GM12878 (cell line): Measurements from ENCODE around the gene CYS1. TPM values are rescaled to one million over a fixed set of nuclear protein-coding genes. Genes with fewer than 3 reads are reported as not detected.
A peak's percentile ranks its signal among the peaks of the same experiment; 100 is the strongest.

ENCODE experiments used
- ATAC-seq: fragments of 200-7000 bp; cut with Tn5 transposase; 3 replicates; pipeline ENCODE4 v1.9.1; 2020; ENCODE audit warnings: mild to moderate bottlenecking, moderate library complexity
- BruUV-seq: library from RNA; stranded (reverse); fragments of 400-500 nt; replicated peaks from 2 replicates; lab custom pipeline; 2021; lab: Mats Ljungman, UMichigan
- CTCF ChIA-PET: fragments of 300-600 bp; sonication (Branson Sonifier 250); formaldehyde crosslinking; extraction: SDS; loops from one replicate; lab custom pipeline; 2021; ENCODE audit warnings: inconsistent platforms; lab: Yijun Ruan, JAX
- POLR2A ChIA-PET: fragments of 350-600 bp; formaldehyde crosslinking; extraction: SDS; loops from one replicate; lab custom pipeline; 2021; ENCODE audit warnings: inconsistent platforms; lab: Charles Lee
- RAD21 ChIA-PET: fragments of 300-600 bp; sonication (Branson Sonifier 250); formaldehyde crosslinking; loops from one replicate; lab custom pipeline; 2023; ENCODE audit warnings: antibody characterized with exemption; ENCODE audit not compliant: unreplicated experiment; lab: Charles Lee
- SMC1A ChIA-PET: fragments of 300-600 bp; sonication (Branson Sonifier 250); formaldehyde crosslinking; loops from one replicate; lab custom pipeline; 2023; ENCODE audit not compliant: unreplicated experiment, uncharacterized antibody; lab: Charles Lee
- DNase-seq: peaks from one replicate; pipeline ENCODE4 v3.0.0-alpha.2; 2011; ENCODE audit warnings: low read depth, low spot score
- FAIRE-seq: peaks from 3 replicates; lab custom pipeline; 2011; peaks lifted over from hg19 to GRCh38; lab: Jason Lieb, UNC
- H2AFZ ChIP-seq: 2 replicates; pipeline ENCODE4 v1.6.0; 2011; ENCODE audit warnings: low read depth, low read length, control low read depth; ENCODE audit not compliant: control insufficient read depth
- H3K27ac ChIP-seq: 2 replicates; pipeline ENCODE4 v1.5.1; 2011; ENCODE audit warnings: control low read depth; ENCODE audit not compliant: control insufficient read depth, insufficient read depth
- H3K27me3 ChIP-seq, 2 experiments: replicated peaks in 1 of 2; 2 replicates each; pipeline versions ENCODE4 v1.6.0 to v1.6.1; 2011; ENCODE audit warnings: low read length in 1 of 2; ENCODE audit not compliant: control insufficient read depth in 2 of 2, insufficient read depth in 2 of 2
- H3K36me3 ChIP-seq, 2 experiments: 2 replicates each; pipeline ENCODE4 v1.5.1; 2011; ENCODE audit warnings: low read length in 1 of 2; ENCODE audit not compliant: control insufficient read depth in 2 of 2, insufficient read depth in 2 of 2
- H3K4me1 ChIP-seq: 2 replicates; pipeline ENCODE4 v1.6.1; 2011; ENCODE audit warnings: mild to moderate bottlenecking, low read length, moderate library complexity, mixed read lengths; ENCODE audit not compliant: control insufficient read depth, insufficient read depth
- H3K4me2 ChIP-seq: 2 replicates; pipeline ENCODE4 v1.6.0; 2011; ENCODE audit warnings: control low read depth; ENCODE audit not compliant: control insufficient read depth, insufficient read depth
- H3K4me3 ChIP-seq: fragments of 200-600 bp; sonication (generic); 2 replicates; pipeline ENCODE4 v1.5.1; 2016
- H3K79me2 ChIP-seq: 2 replicates; pipeline ENCODE4 v1.6.0; 2011; ENCODE audit warnings: low read length; ENCODE audit not compliant: control insufficient read depth, insufficient read depth
- H3K9ac ChIP-seq: 2 replicates; pipeline ENCODE4 v1.8.0; 2011; ENCODE audit warnings: low read length, control low read depth, mixed read lengths; ENCODE audit not compliant: control insufficient read depth, insufficient read depth
- H3K9me3 ChIP-seq: replicated peaks from 3 replicates; pipeline ENCODE4 v1.5.1; 2011; ENCODE audit warnings: mild to moderate bottlenecking, low read length; ENCODE audit not compliant: control insufficient read depth, insufficient read depth
- H4K20me1 ChIP-seq: 2 replicates; pipeline ENCODE4 v1.6.0; 2011; ENCODE audit not compliant: control insufficient read depth, insufficient read depth
- BACH1 ChIP-seq: fragments of 450-650 bp; IDR thresholded peaks from 2 replicates; pipeline ENCODE4 v1.6.1; 2017; ENCODE audit warnings: mild to moderate bottlenecking, borderline replicate concordance
- BHLHE40 ChIP-seq, 2 experiments: fragments of 450-650 bp in 1 of 2; IDR thresholded peaks; 2 replicates each; pipeline ENCODE4 v1.6.1; 2011 to 2017; ENCODE audit warnings: low read depth in 2 of 2, borderline replicate concordance in 1 of 2, improper control_type of control experiment in 1 of 2, low read length in 1 of 2, mild to moderate bottlenecking in 1 of 2
- BMI1 ChIP-seq: fragments of 450-650 bp; IDR thresholded peaks from 2 replicates; pipeline ENCODE4 v1.6.1; 2016; ENCODE audit warnings: mild to moderate bottlenecking, moderate library complexity, borderline replicate concordance
- CEBPB ChIP-seq, 2 experiments: fragments of 150-350 bp in 1 of 2; IDR thresholded peaks; 2 replicates each; pipeline ENCODE4 v1.6.1; 2012 to 2014; ENCODE audit warnings: low read depth in 2 of 2, low read length in 2 of 2, borderline replicate concordance in 1 of 2, inconsistent platforms in 1 of 2
- EP300 ChIP-seq, 2 experiments: fragments of 150-350 bp in 1 of 2; IDR thresholded peaks; 2 replicates each; pipeline ENCODE4 v1.6.1; 2011 to 2012; ENCODE audit warnings: low read depth in 2 of 2, low read length in 2 of 2, borderline replicate concordance in 1 of 2, improper control_type of control experiment in 1 of 2, inconsistent platforms in 1 of 2; ENCODE audit not compliant: control insufficient read depth in 1 of 2
- GATAD2B ChIP-seq: fragments of 450-650 bp; conservative IDR thresholded peaks from 2 replicates; pipeline ENCODE4 v1.6.1; 2017; ENCODE audit warnings: low read depth, mild to moderate bottlenecking, moderate library complexity
- IKZF2 ChIP-seq, 2 experiments: fragments of 450-650 bp; IDR thresholded peaks; 2 replicates each; pipeline ENCODE4 v1.6.1; 2017; ENCODE audit warnings: mild to moderate bottlenecking in 2 of 2, moderate library complexity in 2 of 2
- KDM1A ChIP-seq: fragments of 200-600 bp; sonication (generic); IDR thresholded peaks from 2 replicates; pipeline ENCODE4 v1.6.1; 2016; ENCODE audit warnings: borderline replicate concordance
- LARP7 ChIP-seq: fragments of 450-650 bp; IDR thresholded peaks from 2 replicates; pipeline ENCODE4 v1.6.1; 2017; ENCODE audit warnings: mild to moderate bottlenecking
- NFYB ChIP-seq: IDR thresholded peaks from 2 replicates; pipeline ENCODE4 v1.6.1; 2011; ENCODE audit warnings: low read depth, mild to moderate bottlenecking, low read length, improper control_type of control experiment, moderate library complexity; ENCODE audit not compliant: insufficient read depth
- NR2F1 ChIP-seq: fragments of 450-650 bp; conservative IDR thresholded peaks from 2 replicates; pipeline ENCODE4 v1.6.1; 2017; ENCODE audit warnings: mild to moderate bottlenecking
- NRF1 ChIP-seq: conservative IDR thresholded peaks from 2 replicates; pipeline ENCODE4 v1.6.1; 2011; ENCODE audit warnings: mild to moderate bottlenecking, low read depth, low read length, improper control_type of control experiment
- PAX5 ChIP-seq: IDR thresholded peaks from 2 replicates; pipeline ENCODE4 v1.6.1; 2011; ENCODE audit warnings: low read depth, low read length, borderline replicate concordance
- RBBP5 ChIP-seq: fragments of 200-600 bp; sonication (generic); conservative IDR thresholded peaks from 2 replicates; pipeline ENCODE4 v1.6.1; 2016
- RELA ChIP-seq: fragments of 450-650 bp; IDR thresholded peaks from 2 replicates; pipeline ENCODE4 v1.8.0; 2014; ENCODE audit warnings: borderline replicate concordance; ENCODE audit not compliant: partially characterized antibody
- RUNX3 ChIP-seq: IDR thresholded peaks from 2 replicates; pipeline ENCODE4 v1.6.1; 2012; ENCODE audit warnings: low read length, inconsistent platforms
- TAF1 ChIP-seq: IDR thresholded peaks from 2 replicates; pipeline ENCODE4 v1.6.1; 2011; ENCODE audit warnings: mild to moderate bottlenecking, low read depth, low read length, borderline replicate concordance
- ZNF622 ChIP-seq: fragments of 450-650 bp; IDR thresholded peaks from 2 replicates; pipeline ENCODE4 v1.6.1; 2017; ENCODE audit warnings: mild to moderate bottlenecking, inconsistent platforms
- WGBS: methylation state at CpG from one replicate; pipeline ENCODE4 v1.1.6; 2016; ENCODE audit warnings: low lambda C conversion rate; ENCODE audit not compliant: insufficient replicate concordance, insufficient coverage; ENCODE audit errors: missing lambda C conversion rate; 5-methylcytosine and 5-hydroxymethylcytosine counted together
- in situ Hi-C: fragments of 300-500 bp; cut with MboI; formaldehyde crosslinking; loops from 9 replicates; pipeline ENCODE4 v1.14.3; 2018; ENCODE audit warnings: mixed read lengths
- intact Hi-C: fragments of 100-400 bp; cut with micrococcal nuclease; formaldehyde crosslinking; loops from one replicate; pipeline ENCODE4 v1.14.2; 2022; ENCODE audit not compliant: unreplicated experiment
- polyA plus RNA-seq, 11 experiments: library from polyadenylated mRNA; depleted of rRNA in 4 of 11; unstranded in 6 of 11; stranded (reverse) in 5 of 11; fragments of >200 nt; fragmentation: Nextera tagmentation in 4 of 11; fragmentation: Illumina TruSeq in 1 of 11; extraction: Ambion mirVana in 4 of 11; extraction: Trizol in 1 of 11; gene quantifications; 1 replicate in 1 of 11; 2 replicates in 10 of 11; pipeline versions ENCODE4 v1.2.1 to v1.2.3, GENCODE V29; 2011 to 2016; ENCODE audit warnings: inconsistent platforms in 2 of 11, missing spikeins in 2 of 11, low read depth in 1 of 11
- total RNA-seq, 4 experiments: library from RNA; depleted of rRNA in 3 of 4; stranded (reverse); fragments of >200 nt in 3 of 4; fragmentation: Illumina TruSeq in 1 of 4; extraction: Trizol in 1 of 4; gene quantifications; 2 replicates each; pipeline versions ENCODE4 v1.2.1 to v1.2.3, GENCODE V29; 2013 to 2021
- TF ChIP-seq, protein P1 (sequence below): fragments of 450-650 bp; IDR thresholded peaks from 2 replicates; pipeline ENCODE4 v1.6.1; 2017; ENCODE audit warnings: borderline replicate concordance
- TF ChIP-seq, protein P2 (sequence below): fragments of 450-650 bp; IDR thresholded peaks from 2 replicates; pipeline ENCODE4 v1.6.1; 2017; ENCODE audit warnings: mild to moderate bottlenecking, moderate library complexity

CYS1 gene
- total and polyA plus RNA-seq, 10 of the 15 experiments (the other 5 are each of a cell fraction or from before 2014, with no cell fraction given): 0.35 to 6.4 (median 2.5) TPM

DNA sequence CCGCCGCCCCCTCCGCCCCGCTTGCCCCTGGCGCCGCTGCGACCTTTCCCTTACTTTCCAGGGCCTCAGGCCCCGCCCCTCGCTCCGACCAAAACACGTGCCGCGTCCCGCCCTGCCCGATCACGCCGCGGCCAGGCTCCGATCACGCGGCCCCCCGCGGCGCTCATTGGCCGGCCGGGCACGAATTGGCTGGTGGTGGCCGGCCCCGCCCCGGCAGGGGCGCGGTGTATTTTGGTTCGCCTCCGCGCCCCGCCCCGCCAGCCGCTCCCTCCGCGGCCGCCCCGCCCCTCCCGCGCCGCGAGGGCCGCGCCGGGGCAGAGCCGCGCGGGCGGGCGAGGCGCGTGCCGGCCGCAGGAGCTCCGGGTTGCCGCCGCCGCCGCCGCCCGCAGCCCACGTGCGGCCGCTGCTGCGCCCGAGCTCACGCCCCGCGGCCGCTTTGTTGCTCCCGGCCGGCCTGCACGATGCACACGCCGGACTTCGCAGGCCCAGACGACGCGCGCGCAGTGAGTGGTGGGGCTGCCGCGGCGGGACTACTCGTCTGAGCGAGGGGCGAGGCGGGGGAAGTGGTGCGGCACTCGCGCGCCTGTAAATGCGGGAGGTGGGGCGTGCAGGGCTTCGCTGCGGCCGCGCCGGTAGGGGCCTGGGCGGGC is 36.8 kb downstream of the CYS1 start, which contains the start of gene KLF11:
TSS of gene KLF11 (plus strand) at position 295 of the 650 bp plus-strand sequence. CDS start at position 462, 167 bp downstream.
- RAD21 ChIA-PET: no interaction called here
- H3K4me3 ChIP-seq: 0 out of 2 replicates have a peak within 1 kb of the TSS, but pooled peaks have one; percentile 4
- SMC1A ChIA-PET: no interaction called here
- peak within 1 kb of the TSS; percentile 71; the same call in 1 of the 2 replicates for H3K4me2 ChIP-seq
- DNase-seq: no peak
- no peaks in the 10 kb centered on the region for H4K20me1 ChIP-seq
- H3K79me2 ChIP-seq: no peaks in the 10 kb centered on the region
- 5% methylated on average over 27 of the region's 104 CpGs for whole genome bisulfite sequencing
- peak; percentile 88 for ATAC-seq
- BruUV-seq: no TSS peak
- no peak within 1 kb of the TSS; the same call in 1 of the 2 replicates for H3K9ac ChIP-seq
- no peaks in the 10 kb centered on the region for H3K36me3 ChIP-seq
- in situ Hi-C loops (no loop called here), intact Hi-C loops (no loop called here)
- H3K27me3 ChIP-seq: peaks cover 0 to 4% of the 10 kb centered on the region in 2 experiments; a peak in 1 of 4 replicates
- no peak for FAIRE-seq
- peak within 1 kb of the TSS; percentile 65 for H2AFZ ChIP-seq
- POLR2A ChIA-PET: no interaction called here
- peaks cover 2% of the 10 kb centered on the region; the same call in 1 of the 3 replicates for H3K9me3 ChIP-seq
- no peaks in the 10 kb centered on the region for H3K4me1 ChIP-seq
- H3K27ac ChIP-seq: no peak within 1 kb of the TSS
- CTCF ChIA-PET: interaction anchor here (1.4 to 1.5 kb wide), 2 partner anchors 10 to 59 kb away, joined by 3 to 4 read pairs; no protein-coding TSS in a partner anchor
- TF ChIP-seq BMI1: no peak
- TF ChIP-seq, protein P1, sequence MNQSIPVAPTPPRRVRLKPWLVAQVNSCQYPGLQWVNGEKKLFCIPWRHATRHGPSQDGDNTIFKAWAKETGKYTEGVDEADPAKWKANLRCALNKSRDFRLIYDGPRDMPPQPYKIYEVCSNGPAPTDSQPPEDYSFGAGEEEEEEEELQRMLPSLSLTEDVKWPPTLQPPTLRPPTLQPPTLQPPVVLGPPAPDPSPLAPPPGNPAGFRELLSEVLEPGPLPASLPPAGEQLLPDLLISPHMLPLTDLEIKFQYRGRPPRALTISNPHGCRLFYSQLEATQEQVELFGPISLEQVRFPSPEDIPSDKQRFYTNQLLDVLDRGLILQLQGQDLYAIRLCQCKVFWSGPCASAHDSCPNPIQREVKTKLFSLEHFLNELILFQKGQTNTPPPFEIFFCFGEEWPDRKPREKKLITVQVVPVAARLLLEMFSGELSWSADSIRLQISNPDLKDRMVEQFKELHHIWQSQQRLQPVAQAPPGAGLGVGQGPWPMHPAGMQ: no peak
- TF ChIP-seq NFYB: peak; percentile 86
- TF ChIP-seq, protein P2, sequence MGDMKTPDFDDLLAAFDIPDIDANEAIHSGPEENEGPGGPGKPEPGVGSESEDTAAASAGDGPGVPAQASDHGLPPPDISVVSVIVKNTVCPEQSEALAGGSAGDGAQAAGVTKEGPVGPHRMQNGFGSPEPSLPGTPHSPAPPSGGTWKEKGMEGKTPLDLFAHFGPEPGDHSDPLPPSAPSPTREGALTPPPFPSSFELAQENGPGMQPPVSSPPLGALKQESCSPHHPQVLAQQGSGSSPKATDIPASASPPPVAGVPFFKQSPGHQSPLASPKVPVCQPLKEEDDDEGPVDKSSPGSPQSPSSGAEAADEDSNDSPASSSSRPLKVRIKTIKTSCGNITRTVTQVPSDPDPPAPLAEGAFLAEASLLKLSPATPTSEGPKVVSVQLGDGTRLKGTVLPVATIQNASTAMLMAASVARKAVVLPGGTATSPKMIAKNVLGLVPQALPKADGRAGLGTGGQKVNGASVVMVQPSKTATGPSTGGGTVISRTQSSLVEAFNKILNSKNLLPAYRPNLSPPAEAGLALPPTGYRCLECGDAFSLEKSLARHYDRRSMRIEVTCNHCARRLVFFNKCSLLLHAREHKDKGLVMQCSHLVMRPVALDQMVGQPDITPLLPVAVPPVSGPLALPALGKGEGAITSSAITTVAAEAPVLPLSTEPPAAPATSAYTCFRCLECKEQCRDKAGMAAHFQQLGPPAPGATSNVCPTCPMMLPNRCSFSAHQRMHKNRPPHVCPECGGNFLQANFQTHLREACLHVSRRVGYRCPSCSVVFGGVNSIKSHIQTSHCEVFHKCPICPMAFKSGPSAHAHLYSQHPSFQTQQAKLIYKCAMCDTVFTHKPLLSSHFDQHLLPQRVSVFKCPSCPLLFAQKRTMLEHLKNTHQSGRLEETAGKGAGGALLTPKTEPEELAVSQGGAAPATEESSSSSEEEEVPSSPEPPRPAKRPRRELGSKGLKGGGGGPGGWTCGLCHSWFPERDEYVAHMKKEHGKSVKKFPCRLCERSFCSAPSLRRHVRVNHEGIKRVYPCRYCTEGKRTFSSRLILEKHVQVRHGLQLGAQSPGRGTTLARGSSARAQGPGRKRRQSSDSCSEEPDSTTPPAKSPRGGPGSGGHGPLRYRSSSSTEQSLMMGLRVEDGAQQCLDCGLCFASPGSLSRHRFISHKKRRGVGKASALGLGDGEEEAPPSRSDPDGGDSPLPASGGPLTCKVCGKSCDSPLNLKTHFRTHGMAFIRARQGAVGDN: 0 out of 2 replicates have a peak, but pooled peaks have one; percentile 54
- TF ChIP-seq RELA: no peak
- TF ChIP-seq IKZF2 (IDR thresholded peaks at IDR 0.05): no peak
- no peak for TF ChIP-seq NRF1
- peak; percentile 85 for TF ChIP-seq LARP7
- no peak for TF ChIP-seq RBBP5
- TF ChIP-seq BHLHE40 (IDR thresholded peaks at IDR 0.05; ENCODE audit: borderline replicate concordance in 1 of 2, low read depth in 2 of 2, low read length in 1 of 2): peak; percentile 83 to 95
- TF ChIP-seq GATAD2B: peak; percentile 52; the same call in 1 of the 2 replicates
- TF ChIP-seq ZNF622: no peak
- no peak for TF ChIP-seq KDM1A
- no peak for TF ChIP-seq PAX5
- TF ChIP-seq EP300 (IDR thresholded peaks at IDR 0.05; ENCODE audit: borderline replicate concordance in 1 of 2, control insufficient read depth in 1 of 2, low read depth in 2 of 2, low read length in 2 of 2): no peak
- 0 out of 2 replicates have a peak, but pooled peaks have one; percentile 57 for TF ChIP-seq BACH1
- TF ChIP-seq CEBPB (IDR thresholded peaks at IDR 0.05; ENCODE audit: borderline replicate concordance in 1 of 2, low read depth in 2 of 2, low read length in 2 of 2): no peak
- TF ChIP-seq NR2F1: 0 out of 2 replicates have a peak, but pooled peaks have one; percentile 23
- TF ChIP-seq TAF1: no peak
- no peak for TF ChIP-seq RUNX3
